ENCODE measurements around the gene PP2D1. TPM values are rescaled to one million over a fixed set of nuclear protein-coding genes. Genes with fewer than 3 reads are reported as not detected.

The PP2D1 gene
- total RNA-seq, 1 donor from 2014 or later: not detected

GRCh38 chr3:20042331-20042730 lies 30.3 kb upstream of the PP2D1 start:
- Mint-ChIP-seq H3K36me3 (no peaks in the 10 kb centered on the region), H3K27me3 (peaks cover 3% of the 10 kb centered on the region), H3K4me3 (peak overlapping the region; percentile 98), H3K9me3 (no peaks in the 10 kb centered on the region), H3K27ac (peak overlapping the region; percentile 93), H3K4me1 (ENCODE audit: unreplicated experiment) (peaks cover 38% of the 10 kb centered on the region)
- DNase-seq (ENCODE audit: extremely low spot score, unreplicated experiment): no peak
- no peak for TF ChIP-seq CTCF (conservative IDR thresholded peaks at IDR 0.05)

- peak overlapping the region; percentile 98 for H3K4me3 Mint-ChIP-seq
- H3K27ac Mint-ChIP-seq: peak overlapping the region; percentile 93
- TF ChIP-seq CTCF (conservative IDR thresholded peaks at IDR 0.05): no peak
- H3K27me3 Mint-ChIP-seq: peaks cover 3% of the 10 kb centered on the region
- H3K4me1 Mint-ChIP-seq (ENCODE audit: unreplicated experiment): peaks cover 35% of the 10 kb centered on the region
- DNase-seq (ENCODE audit: extremely low spot score, unreplicated experiment): peak; percentile 75
- H3K9me3 Mint-ChIP-seq: no peaks in the 10 kb centered on the region
- no peaks in the 10 kb centered on the region for H3K36me3 Mint-ChIP-seq
Observed at GRCh38 chr3:20041197-20041780, 29.2 kb upstream of the PP2D1 start.

- Mint-ChIP-seq H3K27me3 (peaks cover 3% of the 10 kb centered on the region), H3K4me1 (ENCODE audit: unreplicated experiment) (peaks cover 35% of the 10 kb centered on the region), H3K9me3 (no peaks in the 10 kb centered on the region), H3K27ac (peak overlapping the region; percentile 93), H3K36me3 (no peaks in the 10 kb centered on the region), H3K4me3 (peak overlapping the region; percentile 98)
- peak; percentile 75 for DNase-seq (ENCODE audit: extremely low spot score, unreplicated experiment)
- no peak for TF ChIP-seq CTCF (conservative IDR thresholded peaks at IDR 0.05)
Observed at GRCh38 chr3:20040548-20041196, 28.6 kb upstream of the PP2D1 start.

- H3K27ac Mint-ChIP-seq: peak within 1 kb of the TSS; percentile 93
- peak; percentile 82 for DNase-seq (ENCODE audit: extremely low spot score, unreplicated experiment)
- TF ChIP-seq CTCF (conservative IDR thresholded peaks at IDR 0.05): peak; percentile 77
- no peaks in the 10 kb centered on the region for H3K9me3 Mint-ChIP-seq
- peaks cover 35% of the 10 kb centered on the region for H3K4me1 Mint-ChIP-seq (ENCODE audit: unreplicated experiment)
- H3K4me3 Mint-ChIP-seq: peak within 1 kb of the TSS; percentile 98
- H3K27me3 Mint-ChIP-seq: peaks cover 3% of the 10 kb centered on the region
- no peaks in the 10 kb centered on the region for H3K36me3 Mint-ChIP-seq
Observed at GRCh38 chr3:20039765-20040547, 27.9 kb upstream of the PP2D1 start, which contains the start of gene KAT2B. KAT2B (plus strand) TSS chr3:20040446; CDS start chr3:20040478, 32 bp downstream.

- Mint-ChIP-seq H3K4me1 (ENCODE audit: unreplicated experiment) (peaks cover 35% of the 10 kb centered on the region), H3K27me3 (peaks cover 3% of the 10 kb centered on the region), H3K27ac (peak overlapping the region; percentile 75), H3K4me3 (peak overlapping the region; percentile 89), H3K36me3 (no peaks in the 10 kb centered on the region), H3K9me3 (no peaks in the 10 kb centered on the region)
- TF ChIP-seq CTCF (conservative IDR thresholded peaks at IDR 0.05): no peak
- no peak for DNase-seq (ENCODE audit: extremely low spot score, unreplicated experiment)
Observed at GRCh38 chr3:20039466-20039764, 27.4 kb upstream of the PP2D1 start.
